Brain microvascular endothelial cell (primary cell): ENCODE measurements around the gene PSENEN.
"Not testable (repeated sequence)": the region's sequence is repeated elsewhere in the genome, so short reads cannot be mapped to it uniquely, and the experiment has no call there.

Experiments used
- DNase-seq: peaks from one replicate; pipeline ENCODE4 v3.0.0-alpha.2; 2020
- H3K27ac ChIP-seq: fragments of 250-450 bp; sonication (Bioruptor Pico); 2 replicates; pipeline ENCODE4 v1.5.1; 2020; ENCODE audit warnings: mild to moderate bottlenecking, moderate library complexity
- H3K27me3 ChIP-seq: fragments of 250-450 bp; sonication (Bioruptor Pico); replicated peaks from 2 replicates; pipeline ENCODE4 v1.5.1; 2020; ENCODE audit warnings: mild to moderate bottlenecking
- H3K36me3 ChIP-seq: fragments of 250-450 bp; sonication (Bioruptor Pico); replicated peaks from 2 replicates; pipeline ENCODE4 v1.5.1; 2020; ENCODE audit warnings: mild to moderate bottlenecking
- H3K4me3 ChIP-seq: 2 replicates; pipeline ENCODE4 v1.5.1; 2011; ENCODE audit warnings: low read depth, mild to moderate bottlenecking, control low read depth, low read length, moderate library complexity
- CTCF ChIP-seq: IDR thresholded peaks from 2 replicates; pipeline ENCODE4 v1.5.1; 2011; ENCODE audit warnings: low read depth, mild to moderate bottlenecking, moderate library complexity, low read length, control low read depth, inconsistent platforms; ENCODE audit errors: missing control alignments
- in situ Hi-C: cut with HindIII; loops from 2 replicates; pipeline ENCODE4 v1.10.0; 2017; ENCODE audit warnings: low sequenced_read_pairs, low pct_ligation_motif_present

PSENEN gene

GRCh38 chr19:35790981-35791813 is 45.7 kb downstream of the PSENEN start:
- in situ Hi-C loops, result no loop called here
- peak; percentile 43 for TF ChIP-seq CTCF
- Histone ChIP-seq H3K4me3 (no peak overlapping the region), H3K27me3 (no peaks in the 10 kb centered on the region), H3K36me3 (no peaks in the 10 kb centered on the region), H3K27ac (no peak overlapping the region)
- DNase-seq, result no peak

- Histone ChIP-seq H3K4me3 (no peak overlapping the region), H3K36me3 (no peaks in the 10 kb centered on the region), H3K27ac (no peak overlapping the region), H3K27me3 (peaks cover 4% of the 10 kb centered on the region)
- no peak for TF ChIP-seq CTCF
- no peak for DNase-seq
- in situ Hi-C loops, result no loop called here
Measured at GRCh38 chr19:35791814-35792279, 46.4 kb downstream of the PSENEN start.

GRCh38 chr19:35792312-35792711 is 46.9 kb downstream of the PSENEN start:
- Histone ChIP-seq H3K4me3 (no peak overlapping the region), H3K27ac (no peak overlapping the region), H3K27me3 (peaks cover 8% of the 10 kb centered on the region), H3K36me3 (no peaks in the 10 kb centered on the region)
- in situ Hi-C loops, result no loop called here
- DNase-seq, result no peak
- TF ChIP-seq CTCF, result no peak

- in situ Hi-C loops, result no loop called here
- Histone ChIP-seq H3K4me3 (no peak overlapping the region), H3K36me3 (no peaks in the 10 kb centered on the region), H3K27ac (no peak overlapping the region), H3K27me3 (peaks cover 12% of the 10 kb centered on the region)
- no peak for DNase-seq
- no peak for TF ChIP-seq CTCF
Measured at GRCh38 chr19:35792888-35793287, 47.4 kb downstream of the PSENEN start.

GRCh38 chr19:35793381-35794165 is 48.1 kb downstream of the PSENEN start:
- H3K27ac ChIP-seq, result no peak overlapping the region
- DNase-seq, result peak; percentile 32
- no peak overlapping the region for H3K4me3 ChIP-seq
- no peaks in the 10 kb centered on the region for H3K36me3 ChIP-seq
- H3K27me3 ChIP-seq, result peaks cover 14% of the 10 kb centered on the region
- TF ChIP-seq CTCF, result no peak
- in situ Hi-C loops, result no loop called here

- H3K4me3 ChIP-seq, H3K27ac ChIP-seq, H3K36me3 ChIP-seq, DNase-seq, in situ Hi-C loops: not testable (repeated sequence)
- H3K27me3 ChIP-seq, result peaks cover 14% of the 10 kb centered on the region
Measured at GRCh38 chr19:35795564-35795963, 50.1 kb downstream of the PSENEN start.
